ENCODE results near the gene TNFRSF9.
"Not testable (repeated sequence)": the region's sequence is repeated elsewhere in the genome, so short reads cannot be mapped to it uniquely, and the experiment has no call there.

The TNFRSF9 gene

GRCh38 chr1:7931446-7931812 lies 9.2 kb downstream of the TNFRSF9 start:
- no peak for DNase-seq (ENCODE audit: low read depth)
- TF ChIP-seq MYC (IDR thresholded peaks at IDR 0.05; ENCODE audit: low read depth, low read length): no peak
- no peak for TF ChIP-seq POLR2A (IDR thresholded peaks at IDR 0.05; ENCODE audit: extremely low read depth, insufficient read length)
- no peak for TF ChIP-seq CTCF (IDR thresholded peaks at IDR 0.05; ENCODE audit: low read depth, low read length)
- TF ChIP-seq MAX (IDR thresholded peaks at IDR 0.05; ENCODE audit: low read depth, low read length): no peak
- no peak overlapping the region for H3K4me3 ChIP-seq (ENCODE audit: low read depth, low read length)

GRCh38 chr1:7930645-7931445 lies 9.8 kb downstream of the TNFRSF9 start:
- DNase-seq (ENCODE audit: low read depth): no peak
- no peak for TF ChIP-seq CTCF (IDR thresholded peaks at IDR 0.05; ENCODE audit: low read depth, low read length)
- TF ChIP-seq MYC (IDR thresholded peaks at IDR 0.05; ENCODE audit: low read depth, low read length): no peak
- no peak for TF ChIP-seq POLR2A (IDR thresholded peaks at IDR 0.05; ENCODE audit: extremely low read depth, insufficient read length)
- no peak for TF ChIP-seq MAX (IDR thresholded peaks at IDR 0.05; ENCODE audit: low read depth, low read length)
- H3K4me3 ChIP-seq (ENCODE audit: low read depth, low read length): no peak overlapping the region

- DNase-seq (ENCODE audit: low read depth): no peak
- no peak for TF ChIP-seq CTCF (IDR thresholded peaks at IDR 0.05; ENCODE audit: low read depth, low read length)
- no peak for TF ChIP-seq POLR2A (IDR thresholded peaks at IDR 0.05; ENCODE audit: extremely low read depth, insufficient read length)
- TF ChIP-seq MAX (IDR thresholded peaks at IDR 0.05; ENCODE audit: low read depth, low read length): no peak
- no peak for TF ChIP-seq MYC (IDR thresholded peaks at IDR 0.05; ENCODE audit: low read depth, low read length)
- H3K4me3 ChIP-seq (ENCODE audit: low read depth, low read length): no peak overlapping the region
Measured at GRCh38 chr1:7929637-7930036, 11.0 kb downstream of the TNFRSF9 start.

- TF ChIP-seq CTCF (IDR thresholded peaks at IDR 0.05; ENCODE audit: low read depth, low read length) (no peak), POLR2A (IDR thresholded peaks at IDR 0.05; ENCODE audit: extremely low read depth, insufficient read length) (no peak)
- DNase-seq (ENCODE audit: low read depth): no peak
- H3K4me3 ChIP-seq (ENCODE audit: low read depth, low read length): no peak overlapping the region
Measured at GRCh38 chr1:7928247-7928646, 12.4 kb downstream of the TNFRSF9 start.

GRCh38 chr1:7927061-7927460 lies 13.6 kb downstream of the TNFRSF9 start:
- H3K4me3 ChIP-seq (ENCODE audit: low read depth, low read length); DNase-seq (ENCODE audit: low read depth): not testable (repeated sequence)

- no peak for TF ChIP-seq CTCF (IDR thresholded peaks at IDR 0.05; ENCODE audit: low read depth, low read length)
- TF ChIP-seq POLR2A (IDR thresholded peaks at IDR 0.05; ENCODE audit: extremely low read depth, insufficient read length): no peak
- TF ChIP-seq MAX (IDR thresholded peaks at IDR 0.05; ENCODE audit: low read depth, low read length): no peak
- TF ChIP-seq MYC (IDR thresholded peaks at IDR 0.05; ENCODE audit: low read depth, low read length): no peak
- no peak for DNase-seq (ENCODE audit: low read depth)
- H3K4me3 ChIP-seq (ENCODE audit: low read depth, low read length): no peak overlapping the region
Measured at GRCh38 chr1:7922301-7922700, 18.3 kb downstream of the TNFRSF9 start.

Measured in NB4 (cell line).